A549 (cell line): Measurements from ENCODE around the gene P4HA3. TPM values are rescaled to one million over a fixed set of nuclear protein-coding genes. Genes with fewer than 3 reads are reported as not detected.

Experiments
- ATAC-seq, 2 experiments: fragments of 200-7000 bp in 1 of 2; fragments of >200 bp in 1 of 2; cut with Nextera tagmentation in 1 of 2; cut with Tn5 transposase in 1 of 2; 3 replicates each; pipeline versions ENCODE4 v1.8.0 to v1.9.1; 2018 to 2020; ENCODE audit warnings: mild to moderate bottlenecking in 1 of 2, moderate library complexity in 1 of 2
- CTCF ChIA-PET: fragments of 300-600 bp; sonication (Branson Sonifier 250); formaldehyde crosslinking; extraction: SDS; loops from one replicate; lab custom pipeline; 2021; ENCODE audit warnings: antibody characterized with exemption, inconsistent platforms; lab: Yijun Ruan, JAX
- POLR2A ChIA-PET: fragments of 350-600 bp; formaldehyde crosslinking; extraction: SDS; loops from one replicate; lab custom pipeline; 2021; ENCODE audit warnings: antibody characterized with exemption, inconsistent platforms; lab: Yijun Ruan, JAX
- DNase-seq, 2 experiments: peaks; one replicate each; pipeline versions ENCODE4 v3.0.0 to v3.0.0-alpha.2; 2011 to 2016; ENCODE audit warnings: low read depth in 1 of 2, low spot score in 1 of 2
- FAIRE-seq: peaks from 2 replicates; lab custom pipeline; 2011; peaks lifted over from hg19 to GRCh38; lab: Jason Lieb, UNC
- H3K27ac ChIP-seq, 2 experiments: fragments of >200 bp; sonication (Bioruptor Twin); formaldehyde crosslinking; 3 replicates each; pipeline ENCODE4 v1.5.1; 2016 to 2017
- H3K4me1 ChIP-seq: fragments of >200 bp; sonication (Bioruptor Twin); formaldehyde crosslinking; 3 replicates; pipeline ENCODE4 v1.6.1; 2016
- H3K4me2 ChIP-seq: fragments of >200 bp; sonication (Bioruptor Twin); formaldehyde crosslinking; 3 replicates; pipeline ENCODE4 v1.6.1; 2016
- H3K4me3 ChIP-seq: fragments of >200 bp; sonication (Bioruptor Twin); formaldehyde crosslinking; 3 replicates; pipeline ENCODE4 v1.5.1; 2016
- H3K9me3 ChIP-seq: fragments of >200 bp; sonication (Bioruptor Twin); formaldehyde crosslinking; 3 replicates; pipeline ENCODE4 v1.6.1; 2016
- BHLHE40 ChIP-seq: IDR thresholded peaks from 2 replicates; pipeline ENCODE4 v1.6.1; 2012; ENCODE audit warnings: low read depth, low read length, inconsistent platforms
- CBX2 ChIP-seq: fragments of 200-600 bp; sonication (generic); IDR thresholded peaks from 2 replicates; pipeline ENCODE4 v1.6.1; 2016; ENCODE audit warnings: low read depth, mild to moderate bottlenecking, borderline replicate concordance
- CBX8 ChIP-seq: fragments of 200-600 bp; sonication (generic); IDR thresholded peaks from 2 replicates; pipeline ENCODE4 v1.6.1; 2016
- CHD2 ChIP-seq: fragments of 150-350 bp; IDR thresholded peaks from 2 replicates; pipeline ENCODE4 v1.6.1; 2014; ENCODE audit warnings: low read length; ENCODE audit not compliant: partially characterized antibody
- CHD4 ChIP-seq: fragments of 200-600 bp; sonication (generic); IDR thresholded peaks from 2 replicates; pipeline ENCODE4 v1.6.1; 2016; ENCODE audit warnings: antibody characterized with exemption, mild to moderate bottlenecking, borderline replicate concordance
- EHMT2 ChIP-seq: fragments of 200-600 bp; sonication (generic); IDR thresholded peaks from 2 replicates; pipeline ENCODE4 v1.6.1; 2016; ENCODE audit warnings: antibody characterized with exemption, low read depth, mild to moderate bottlenecking, moderate library complexity
- EP300 ChIP-seq, 2 experiments: fragments of >200 bp; sonication (Bioruptor Twin); formaldehyde crosslinking; IDR thresholded peaks; 2 replicates in 1 of 2; 3 replicates in 1 of 2; pipeline ENCODE4 v1.6.1; 2016 to 2017
- ESRRA ChIP-seq: fragments of 150-350 bp; IDR thresholded peaks from 2 replicates; pipeline ENCODE4 v1.6.1; 2014; ENCODE audit warnings: mild to moderate bottlenecking, low read length, borderline replicate concordance
- FOSB ChIP-seq: fragments of 250-450 bp; sonication (Bioruptor Pico); IDR thresholded peaks from 2 replicates; pipeline ENCODE4 v1.5.0; 2020; ENCODE audit warnings: mild to moderate bottlenecking, moderate library complexity
- FOSL2 ChIP-seq, 2 experiments: fragments of 450-650 bp in 1 of 2; fragments of >200 bp in 1 of 2; sonication (Bioruptor Twin) in 1 of 2; formaldehyde crosslinking; IDR thresholded peaks; 2 replicates each; pipeline versions ENCODE4 v1.5.0 to v1.6.1; 2016 to 2020; ENCODE audit warnings: mild to moderate bottlenecking in 1 of 2, moderate library complexity in 1 of 2
- GATA3 ChIP-seq: IDR thresholded peaks from 2 replicates; pipeline ENCODE4 v1.6.1; 2012; ENCODE audit warnings: borderline replicate concordance
- HES2 ChIP-seq: fragments of >200 bp; sonication (Bioruptor Twin); formaldehyde crosslinking; IDR thresholded peaks from 2 replicates; pipeline ENCODE4 v1.6.1; 2016
- HEYL ChIP-seq: fragments of 250-450 bp; sonication (Bioruptor Pico); IDR thresholded peaks from 2 replicates; pipeline ENCODE4 v1.8.0; 2021; ENCODE audit warnings: mild to moderate bottlenecking, moderate library complexity
- HMGXB4 ChIP-seq: fragments of 250-450 bp; sonication (Bioruptor Pico); IDR thresholded peaks from 2 replicates; pipeline ENCODE4 v1.5.0; 2021; ENCODE audit warnings: mild to moderate bottlenecking, moderate library complexity, borderline replicate concordance
- HOXA7 ChIP-seq: fragments of 250-450 bp; sonication (Bioruptor Pico); IDR thresholded peaks from 2 replicates; pipeline ENCODE4 v1.5.0; 2020; ENCODE audit warnings: mild to moderate bottlenecking, moderate library complexity
- JUN ChIP-seq, 2 experiments: fragments of >200 bp; sonication (Bioruptor Twin); formaldehyde crosslinking; IDR thresholded peaks; 2 replicates in 1 of 2; 3 replicates in 1 of 2; pipeline ENCODE4 v1.6.1; 2016 to 2017
- KDM1A ChIP-seq: fragments of 200-600 bp; sonication (generic); IDR thresholded peaks from 2 replicates; pipeline ENCODE4 v1.6.1; 2016; ENCODE audit warnings: low read depth, mild to moderate bottlenecking
- KDM5A ChIP-seq: fragments of 200-600 bp; sonication (generic); IDR thresholded peaks from 2 replicates; pipeline ENCODE4 v1.6.1; 2016; ENCODE audit warnings: antibody characterized with exemption, mild to moderate bottlenecking
- MYC ChIP-seq: IDR thresholded peaks from 2 replicates; pipeline ENCODE4 v1.6.1; 2012; ENCODE audit warnings: mild to moderate bottlenecking, inconsistent platforms, low read length, improper control_type of control experiment, borderline replicate concordance
- PHF8 ChIP-seq: fragments of 200-600 bp; sonication (generic); IDR thresholded peaks from 2 replicates; pipeline ENCODE4 v1.6.1; 2016; ENCODE audit warnings: low read depth, mild to moderate bottlenecking, antibody characterized with exemption, moderate library complexity, borderline replicate concordance
- POLR2A ChIP-seq: IDR thresholded peaks from 2 replicates; pipeline ENCODE4 v1.6.1; 2012; ENCODE audit warnings: mild to moderate bottlenecking, low read length
- POLR2AphosphoS2 ChIP-seq: conservative IDR thresholded peaks from 2 replicates; pipeline ENCODE4 v1.6.1; 2012; ENCODE audit warnings: low read length, improper control_type of control experiment, inconsistent platforms
- RCOR1 ChIP-seq: fragments of 150-350 bp; IDR thresholded peaks from 2 replicates; pipeline ENCODE4 v1.6.1; 2014; ENCODE audit warnings: antibody characterized with exemption, low read length, low read depth
- TP53 ChIP-seq: fragments of 250-450 bp; sonication (Bioruptor Pico); IDR thresholded peaks from 2 replicates; pipeline ENCODE4 v1.5.0; 2021; ENCODE audit warnings: mild to moderate bottlenecking, moderate library complexity
- ZC3H11A ChIP-seq: fragments of 450-650 bp; IDR thresholded peaks from 2 replicates; pipeline ENCODE4 v1.6.1; 2014; ENCODE audit warnings: antibody characterized with exemption, mild to moderate bottlenecking
- ZNF302 ChIP-seq: fragments of 250-450 bp; sonication (Bioruptor Pico); IDR thresholded peaks from 2 replicates; pipeline ENCODE4 v1.9.0; 2021; ENCODE audit warnings: inconsistent platforms, mild to moderate bottlenecking, moderate library complexity
- ZSCAN20 ChIP-seq: fragments of 250-450 bp; sonication (Bioruptor Pico); IDR thresholded peaks from 2 replicates; pipeline ENCODE4 v1.8.0; 2022; ENCODE audit warnings: mild to moderate bottlenecking, moderate library complexity
- WGBS: methylation state at CpG from one replicate; pipeline ENCODE4 v1.1.6; 2017; ENCODE audit errors: missing lambda C conversion rate; 5-methylcytosine and 5-hydroxymethylcytosine counted together
- polyA plus RNA-seq, 4 experiments: library from polyadenylated mRNA; depleted of rRNA in 3 of 4; stranded (reverse); fragments of >200 nt; fragmentation: RNase III in 1 of 4; extraction: RNeasy Plus Mini Kit Qiagen cat#74134 plus additional on column Dnase treatment in 1 of 4; gene quantifications; 2 replicates in 3 of 4; 3 replicates in 1 of 4; pipeline ENCODE4 v1.2.3, GENCODE V29; 2011 to 2017
- TF ChIP-seq, protein P1 (sequence below): IDR thresholded peaks from 2 replicates; pipeline ENCODE4 v1.6.1; 2012; ENCODE audit warnings: low read depth, borderline replicate concordance
- TF ChIP-seq, protein P2 (sequence below): IDR thresholded peaks from 2 replicates; pipeline ENCODE4 v1.6.1; 2012
- TF ChIP-seq, protein P3 (sequence below): fragments of >200 bp; sonication (Bioruptor Twin); formaldehyde crosslinking; IDR thresholded peaks from 3 replicates; pipeline ENCODE4 v1.6.1; 2016

Gene P4HA3
- polyA plus RNA-seq, 2 of the 4 experiments (the other 2 are of a cell fraction), result 48.1 to 50.4 TPM

DNA sequence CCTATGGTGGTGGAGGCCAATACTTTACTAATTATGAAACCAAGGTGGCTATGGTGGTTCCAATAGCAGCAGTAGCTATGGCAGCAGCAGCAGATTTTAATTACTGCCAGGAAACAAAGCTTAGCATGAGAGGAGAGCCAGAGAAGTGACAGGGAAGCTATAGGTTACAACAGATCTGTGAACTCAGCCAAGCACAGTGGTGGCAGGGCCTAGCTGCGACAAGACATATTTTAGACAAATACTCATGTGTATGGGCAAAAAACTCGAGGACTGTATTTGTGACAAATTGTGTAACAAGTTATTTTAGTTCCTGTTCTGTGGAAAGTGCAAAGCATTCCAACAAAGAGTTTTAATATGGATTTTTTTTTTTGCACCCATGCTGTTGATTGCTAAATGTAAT, 44.2 kb upstream of the P4HA3 start:
- 62% methylated on average over 2 of the region's 2 CpGs for WGBS
- no peak for FAIRE-seq
- ChIA-PET CTCF (interaction anchor here (1.2 to 1.8 kb wide), 3 partner anchors 34 to 97 kb away, joined by 3 to 5 read pairs (median 4); no protein-coding TSS in a partner anchor), POLR2A (no interaction called here)
- Histone ChIP-seq H3K4me3 (no peak overlapping the region), H3K4me1 (no peaks in the 10 kb centered on the region), H3K4me2 (no peak overlapping the region), H3K27ac (no peak overlapping the region), H3K9me3 (peaks cover 12% of the 10 kb centered on the region; the same call in 2 of the 3 replicates)
- TF ChIP-seq CBX8 (no peak), HMGXB4 (CRISPR knock-in tag) (no peak), TP53 (no peak), GATA3 (no peak), POLR2A (no peak), PHF8 (no peak), KDM1A (no peak), ZSCAN20 (CRISPR knock-in tag) (no peak), HOXA7 (CRISPR knock-in tag) (no peak), CHD4 (no peak)
- TF ChIP-seq, protein P1, sequence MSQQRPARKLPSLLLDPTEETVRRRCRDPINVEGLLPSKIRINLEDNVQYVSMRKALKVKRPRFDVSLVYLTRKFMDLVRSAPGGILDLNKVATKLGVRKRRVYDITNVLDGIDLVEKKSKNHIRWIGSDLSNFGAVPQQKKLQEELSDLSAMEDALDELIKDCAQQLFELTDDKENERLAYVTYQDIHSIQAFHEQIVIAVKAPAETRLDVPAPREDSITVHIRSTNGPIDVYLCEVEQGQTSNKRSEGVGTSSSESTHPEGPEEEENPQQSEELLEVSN, result no peak
- TF ChIP-seq, protein P2, sequence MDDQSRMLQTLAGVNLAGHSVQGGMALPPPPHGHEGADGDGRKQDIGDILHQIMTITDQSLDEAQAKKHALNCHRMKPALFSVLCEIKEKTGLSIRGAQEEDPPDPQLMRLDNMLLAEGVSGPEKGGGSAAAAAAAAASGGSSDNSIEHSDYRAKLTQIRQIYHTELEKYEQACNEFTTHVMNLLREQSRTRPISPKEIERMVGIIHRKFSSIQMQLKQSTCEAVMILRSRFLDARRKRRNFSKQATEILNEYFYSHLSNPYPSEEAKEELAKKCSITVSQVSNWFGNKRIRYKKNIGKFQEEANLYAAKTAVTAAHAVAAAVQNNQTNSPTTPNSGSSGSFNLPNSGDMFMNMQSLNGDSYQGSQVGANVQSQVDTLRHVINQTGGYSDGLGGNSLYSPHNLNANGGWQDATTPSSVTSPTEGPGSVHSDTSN, result no peak
- no peak for DNase-seq
- no peak for ATAC-seq

GRCh38 chr11:74354036-74354435, 42.6 kb upstream of the P4HA3 start:
- POLR2A ChIA-PET, result no interaction called here
- FAIRE-seq (no peak), DNase-seq (no peak), ATAC-seq (no peak)
- no peaks in the 10 kb centered on the region for H3K4me1 ChIP-seq
- peaks cover 10% of the 10 kb centered on the region; the same call in 2 of the 3 replicates for H3K9me3 ChIP-seq
- TF ChIP-seq EP300 (IDR thresholded peaks at IDR 0.05) (no peak), FOSB (CRISPR knock-in tag) (no peak), CHD2 (no peak), MYC (no peak), ZC3H11A (no peak), EHMT2 (no peak), BHLHE40 (no peak), JUN (IDR thresholded peaks at IDR 0.05) (no peak), HES2 (no peak), ZNF302 (CRISPR knock-in tag) (no peak), FOSL2 (IDR thresholded peaks at IDR 0.05) (no peak), FOSL2 (CRISPR knock-in tag; IDR thresholded peaks at IDR 0.05) (no peak), ESRRA (no peak), POLR2AphosphoS2 (no peak), RCOR1 (no peak), HEYL (CRISPR knock-in tag) (no peak), KDM1A (no peak), CBX2 (no peak), KDM5A (no peak)
- TF ChIP-seq, protein P3, sequence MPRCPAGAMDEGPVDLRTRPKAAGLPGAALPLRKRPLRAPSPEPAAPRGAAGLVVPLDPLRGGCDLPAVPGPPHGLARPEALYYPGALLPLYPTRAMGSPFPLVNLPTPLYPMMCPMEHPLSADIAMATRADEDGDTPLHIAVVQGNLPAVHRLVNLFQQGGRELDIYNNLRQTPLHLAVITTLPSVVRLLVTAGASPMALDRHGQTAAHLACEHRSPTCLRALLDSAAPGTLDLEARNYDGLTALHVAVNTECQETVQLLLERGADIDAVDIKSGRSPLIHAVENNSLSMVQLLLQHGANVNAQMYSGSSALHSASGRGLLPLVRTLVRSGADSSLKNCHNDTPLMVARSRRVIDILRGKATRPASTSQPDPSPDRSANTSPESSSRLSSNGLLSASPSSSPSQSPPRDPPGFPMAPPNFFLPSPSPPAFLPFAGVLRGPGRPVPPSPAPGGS, result no peak
- TF ChIP-seq, protein P1, result no peak
- 64% methylated on average over 3 of the region's 3 CpGs for WGBS
- CTCF ChIA-PET, result interaction anchor here (0.7 kb wide), 1 partner anchor 26 kb away, joined by 3 read pairs; no protein-coding TSS in a partner anchor
- no peak overlapping the region for H3K27ac ChIP-seq
- no peak overlapping the region for H3K4me3 ChIP-seq
- H3K4me2 ChIP-seq, result no peak overlapping the region
